GM12801 (cell line): Measurements from ENCODE around the gene INTS14.

Experiments
- TF ChIP-seq, protein P1 (sequence below): IDR thresholded peaks from one replicate; pipeline ENCODE4 v1.5.1; 2011; ENCODE audit warnings: control low read depth; ENCODE audit not compliant: insufficient read length; ENCODE audit errors: extremely low read depth

Gene INTS14

DNA sequence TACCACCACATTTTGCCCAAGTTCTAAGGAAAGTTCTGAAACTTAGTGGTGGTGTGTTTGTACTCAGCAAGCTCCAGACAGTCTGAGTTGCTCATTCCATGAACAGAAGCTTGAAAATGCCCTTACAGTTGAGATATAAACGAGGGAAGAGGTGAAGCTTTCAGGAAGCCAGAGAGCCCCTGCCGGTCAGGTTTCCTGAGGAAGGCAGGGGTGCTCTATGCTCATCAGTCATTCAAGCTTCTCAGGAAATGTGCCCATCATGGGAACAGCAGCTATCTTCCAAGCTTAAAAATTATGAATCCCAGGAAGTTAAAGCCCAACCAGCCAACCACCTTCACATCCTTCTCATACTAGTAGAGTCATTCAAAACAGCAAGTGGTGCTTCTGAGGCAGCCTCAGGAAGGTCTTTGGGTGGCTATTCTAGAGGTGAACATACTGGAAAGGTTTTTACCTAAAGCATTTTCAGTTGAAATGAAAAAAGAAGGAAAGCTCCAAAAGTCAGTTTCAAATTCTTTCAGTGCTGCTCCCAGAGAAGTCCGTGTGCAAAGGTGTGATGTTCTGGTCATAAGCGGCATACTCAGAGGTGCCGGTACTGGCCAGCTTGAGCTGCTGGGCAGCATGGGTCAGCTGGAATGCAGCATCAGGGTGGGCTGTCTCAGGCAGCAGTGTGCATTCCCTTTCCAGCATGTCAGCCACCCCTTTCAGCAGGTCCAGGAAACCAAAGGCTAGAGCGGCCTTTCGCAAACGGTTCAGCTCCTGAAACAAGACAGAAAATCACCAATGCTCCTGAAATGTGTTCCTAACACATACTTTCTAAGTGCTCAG is 31.8 kb downstream of the INTS14 start:
- TF ChIP-seq, protein P1, sequence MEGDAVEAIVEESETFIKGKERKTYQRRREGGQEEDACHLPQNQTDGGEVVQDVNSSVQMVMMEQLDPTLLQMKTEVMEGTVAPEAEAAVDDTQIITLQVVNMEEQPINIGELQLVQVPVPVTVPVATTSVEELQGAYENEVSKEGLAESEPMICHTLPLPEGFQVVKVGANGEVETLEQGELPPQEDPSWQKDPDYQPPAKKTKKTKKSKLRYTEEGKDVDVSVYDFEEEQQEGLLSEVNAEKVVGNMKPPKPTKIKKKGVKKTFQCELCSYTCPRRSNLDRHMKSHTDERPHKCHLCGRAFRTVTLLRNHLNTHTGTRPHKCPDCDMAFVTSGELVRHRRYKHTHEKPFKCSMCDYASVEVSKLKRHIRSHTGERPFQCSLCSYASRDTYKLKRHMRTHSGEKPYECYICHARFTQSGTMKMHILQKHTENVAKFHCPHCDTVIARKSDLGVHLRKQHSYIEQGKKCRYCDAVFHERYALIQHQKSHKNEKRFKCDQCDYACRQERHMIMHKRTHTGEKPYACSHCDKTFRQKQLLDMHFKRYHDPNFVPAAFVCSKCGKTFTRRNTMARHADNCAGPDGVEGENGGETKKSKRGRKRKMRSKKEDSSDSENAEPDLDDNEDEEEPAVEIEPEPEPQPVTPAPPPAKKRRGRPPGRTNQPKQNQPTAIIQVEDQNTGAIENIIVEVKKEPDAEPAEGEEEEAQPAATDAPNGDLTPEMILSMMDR: no peak

DNA sequence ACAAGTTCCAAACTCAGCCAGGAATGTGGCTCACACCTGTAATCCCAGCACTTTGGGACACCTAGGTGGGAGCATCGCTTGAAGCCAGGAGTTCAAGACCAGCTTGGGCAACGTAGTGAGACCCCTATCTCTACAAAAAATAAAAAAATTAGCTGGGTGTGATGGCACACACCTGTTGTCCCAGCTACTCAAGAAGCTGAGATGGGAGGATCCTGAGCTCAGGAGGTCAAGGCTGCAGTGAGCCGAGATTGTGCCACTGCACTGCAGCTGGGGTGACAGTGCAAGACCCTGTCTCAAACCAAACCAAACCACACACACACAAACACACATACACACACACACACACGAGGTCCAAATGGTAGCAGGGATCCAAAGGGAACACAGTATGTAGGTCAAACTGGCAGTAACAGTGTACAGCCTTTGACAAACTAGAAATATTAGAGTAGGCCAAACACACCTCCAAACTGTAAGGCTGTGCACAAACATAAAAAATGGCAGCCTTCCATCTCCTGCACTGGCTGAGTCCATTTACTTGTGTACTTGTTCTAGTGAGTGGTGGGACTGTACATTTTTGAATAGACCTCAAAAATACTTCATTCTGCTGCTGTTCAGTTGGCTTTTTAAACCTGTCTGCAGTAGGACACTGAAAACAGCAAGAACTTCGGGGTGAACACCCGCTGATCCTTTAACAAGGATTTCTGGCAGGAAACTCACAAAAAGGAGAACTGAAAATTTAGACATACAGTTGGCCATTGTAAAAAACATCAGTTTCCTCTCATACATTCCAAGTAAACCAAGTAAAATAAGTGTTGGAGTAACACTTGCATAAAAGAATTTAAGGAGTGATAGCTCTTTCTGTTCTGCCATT is 33.6 kb downstream of the INTS14 start:
- TF ChIP-seq, protein P1: no peak

DNA sequence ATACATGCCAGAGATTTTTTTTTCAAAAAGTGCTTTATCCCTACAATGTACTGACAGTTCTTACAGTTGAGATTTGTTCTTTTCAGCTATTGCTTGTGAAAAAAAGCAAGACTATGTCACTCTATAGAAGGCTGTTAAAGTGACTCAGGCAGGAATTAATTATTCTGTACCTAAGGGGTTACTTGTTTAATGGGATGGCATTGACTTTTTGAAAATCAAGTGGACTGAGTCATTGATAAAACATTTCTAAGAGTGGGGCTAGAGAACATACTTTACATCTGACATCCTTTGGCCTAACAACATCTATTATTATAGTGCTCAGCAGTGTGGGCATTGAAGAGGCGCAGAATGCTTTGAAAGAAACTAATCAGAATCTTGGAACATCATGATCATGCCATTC is 34.3 kb downstream of the INTS14 start:
- TF ChIP-seq, protein P1: no peak

- TF ChIP-seq, protein P1: no peak
Observed at GRCh38 chr15:65571971-65572370, 39.0 kb downstream of the INTS14 start.

GRCh38 chr15:65569728-65570127 is 41.2 kb downstream of the INTS14 start:
- TF ChIP-seq, protein P1: no peak

DNA sequence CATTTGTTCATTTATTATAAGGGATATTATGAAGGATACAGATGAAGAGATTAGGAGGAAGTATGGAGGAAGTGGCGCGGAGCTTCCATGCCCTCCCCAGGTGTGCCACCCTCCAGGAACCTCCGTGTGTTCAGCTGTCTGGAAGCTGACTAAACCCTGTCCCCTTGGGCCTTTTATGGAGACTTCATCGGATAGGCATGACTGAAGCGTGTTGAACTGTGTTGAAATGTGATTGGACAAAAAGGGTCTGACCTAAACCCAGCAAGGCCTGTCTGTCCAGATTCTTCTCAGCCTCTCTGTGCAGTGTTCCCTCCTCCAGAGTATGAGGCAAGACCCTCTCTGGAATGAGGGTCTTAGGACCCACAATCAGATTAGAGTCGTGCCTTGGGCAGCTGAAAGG is 49.0 kb downstream of the INTS14 start:
- TF ChIP-seq, protein P1: no peak

- TF ChIP-seq, protein P1: no peak
Observed at GRCh38 chr15:65559941-65560340, 51.0 kb downstream of the INTS14 start.
